GM18526 (cell line): ENCODE measurements around the gene C1QTNF5.

ENCODE experiments used
- POLR2A ChIP-seq: IDR thresholded peaks from 3 replicates; pipeline ENCODE4 v1.6.1; 2011; ENCODE audit not compliant: insufficient read length; ENCODE audit errors: extremely low read depth

The C1QTNF5 gene

DNA sequence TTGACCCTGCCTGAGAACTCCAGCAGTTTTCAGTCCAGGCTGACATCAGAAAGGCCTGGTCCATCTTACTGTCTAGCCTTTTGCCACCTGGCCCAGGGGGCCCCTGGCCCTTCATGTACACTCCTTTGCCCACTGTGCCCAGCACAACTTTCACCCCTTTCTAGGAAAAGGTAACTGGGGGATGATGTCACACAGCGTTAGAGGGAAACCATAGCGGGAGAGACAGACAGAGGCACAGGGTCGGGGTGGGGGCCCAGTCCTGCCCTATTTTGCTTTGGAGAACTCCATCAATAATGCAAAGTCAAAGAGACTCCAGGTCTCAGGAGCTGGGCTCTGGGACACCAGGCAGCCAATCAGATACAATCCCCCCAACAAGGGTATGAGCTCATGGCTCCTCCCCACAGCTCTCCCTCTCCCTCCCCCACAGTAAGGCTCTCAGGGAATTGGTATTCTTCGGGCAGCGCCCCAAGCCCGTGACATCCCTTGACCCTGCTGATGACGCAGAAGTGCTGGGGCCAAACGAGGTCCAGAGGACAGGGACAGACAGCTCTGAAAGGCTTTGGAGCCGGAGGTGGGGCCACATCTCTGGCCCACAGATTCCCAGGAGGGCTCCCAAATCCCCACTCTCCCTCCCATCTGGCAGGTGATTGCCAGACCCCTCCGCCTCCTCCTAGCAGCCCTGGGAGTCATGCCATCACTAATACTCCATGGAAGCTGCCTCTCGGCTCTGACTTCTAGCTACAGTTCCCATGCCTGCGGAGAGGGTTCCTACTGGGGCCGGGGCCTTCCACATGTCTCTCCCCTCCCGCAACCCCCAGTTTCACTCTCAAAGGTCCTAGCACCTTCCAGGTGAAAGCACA lies 34.9 kb upstream of the C1QTNF5 start:
- no peak for TF ChIP-seq POLR2A

DNA sequence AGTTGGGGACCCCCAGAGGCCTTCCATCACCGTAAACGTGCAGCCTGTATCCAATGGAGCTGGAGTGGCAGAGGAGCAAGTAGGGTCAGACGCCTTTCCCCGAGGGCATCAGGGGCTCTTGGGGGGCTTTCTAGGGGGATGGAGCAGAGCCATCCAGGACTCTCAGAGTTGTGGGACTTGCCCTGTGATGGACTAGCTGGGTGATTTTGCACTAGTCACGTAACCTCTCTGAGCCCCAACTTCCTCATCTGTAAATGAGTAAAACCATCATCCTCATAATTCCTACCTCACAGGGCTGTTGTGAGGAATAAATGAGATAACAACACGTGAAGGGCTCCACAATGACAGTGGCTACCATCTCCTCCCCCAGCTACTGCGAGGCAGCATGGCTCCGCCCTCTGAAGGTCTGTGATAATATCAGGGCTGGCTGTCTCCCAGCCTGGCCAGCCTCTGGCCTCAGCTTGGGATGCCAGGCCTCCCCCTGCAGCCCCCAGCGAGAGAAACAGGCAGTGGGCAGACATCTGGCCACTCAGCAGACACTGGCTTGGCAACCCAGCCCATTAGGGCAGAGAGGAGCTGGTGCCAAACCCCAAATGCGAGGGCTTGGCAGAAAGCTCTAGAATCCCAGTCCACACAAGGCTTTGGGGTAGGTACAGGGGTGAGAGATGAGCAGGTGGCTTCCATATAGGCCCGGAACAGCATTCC lies 34.1 kb upstream of the C1QTNF5 start:
- no peak for TF ChIP-seq POLR2A

DNA sequence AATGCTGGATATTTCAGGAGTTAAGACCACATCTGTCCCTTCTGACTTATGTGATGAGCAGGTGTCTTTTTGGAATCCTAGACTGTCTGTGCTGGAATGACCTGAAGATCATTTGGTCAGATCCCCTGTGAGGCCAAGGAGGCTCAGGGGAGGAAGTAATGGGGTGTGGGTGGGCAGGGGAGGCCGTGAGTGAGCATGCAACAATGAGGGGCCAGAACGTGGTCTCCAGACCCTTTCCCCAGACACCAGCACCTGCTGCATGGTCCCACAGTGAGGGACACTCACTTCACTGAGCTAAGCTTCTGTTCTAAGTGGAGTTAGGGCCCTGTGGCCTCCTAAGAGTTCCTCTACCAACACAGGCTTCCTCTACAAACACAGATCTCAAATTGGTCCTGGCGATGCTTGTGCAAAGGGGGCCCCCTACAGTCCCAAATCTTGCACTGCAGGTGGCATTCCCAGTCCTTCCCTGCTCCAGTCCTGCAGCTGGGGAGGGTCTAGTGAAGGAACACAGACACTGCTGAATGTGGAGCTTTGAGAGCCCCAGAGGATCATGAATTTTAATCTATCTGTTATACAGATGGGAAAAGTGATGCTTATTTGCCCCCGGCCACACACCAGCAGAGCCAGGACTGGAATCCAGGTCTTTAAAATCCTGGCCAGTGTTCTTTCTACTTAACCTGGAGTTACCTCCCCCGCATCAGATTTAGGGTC lies 33.4 kb upstream of the C1QTNF5 start:
- no peak for TF ChIP-seq POLR2A

DNA sequence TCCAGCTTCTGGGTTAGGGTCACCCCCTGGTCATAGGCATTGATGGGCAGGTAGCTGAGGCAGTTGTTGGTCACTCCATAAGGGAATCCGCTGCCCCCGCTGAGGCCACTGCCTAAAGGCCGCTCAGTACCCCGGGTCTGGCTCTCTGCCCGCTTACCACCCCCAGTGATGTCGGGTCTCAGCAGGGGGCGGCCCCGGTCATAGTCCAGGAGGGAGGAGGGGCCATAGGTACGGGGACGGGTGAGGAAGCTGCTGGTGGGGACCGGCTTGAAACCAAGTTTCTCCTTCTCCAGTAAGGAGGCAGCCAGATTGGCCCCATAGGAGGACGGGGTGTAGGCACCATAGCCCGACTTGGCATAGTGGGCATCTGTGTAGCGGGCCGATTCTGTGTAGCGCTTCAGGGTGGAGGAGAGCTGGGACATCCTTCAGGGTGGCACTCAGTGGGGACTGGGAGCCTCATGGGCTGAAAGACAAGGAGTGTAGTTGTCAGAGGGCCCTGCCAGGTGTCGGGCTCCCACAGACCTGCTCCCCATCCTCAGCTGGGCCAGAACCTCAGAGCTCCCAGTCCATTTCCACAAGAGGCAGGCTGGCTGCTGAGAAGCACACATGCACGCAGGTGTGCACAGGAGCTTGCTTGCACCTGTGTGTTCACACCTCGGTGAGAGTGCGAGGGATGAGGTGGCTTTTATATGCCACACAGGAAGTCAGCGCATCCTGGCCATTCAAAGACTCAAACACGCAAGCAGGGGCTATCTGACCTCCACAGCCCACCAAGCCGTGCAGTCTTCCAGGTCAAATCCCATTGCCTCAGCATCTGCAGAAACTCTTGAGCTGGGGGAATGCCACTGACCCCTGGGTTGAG lies 32.6 kb upstream of the C1QTNF5 start:
- TF ChIP-seq POLR2A: no peak

DNA sequence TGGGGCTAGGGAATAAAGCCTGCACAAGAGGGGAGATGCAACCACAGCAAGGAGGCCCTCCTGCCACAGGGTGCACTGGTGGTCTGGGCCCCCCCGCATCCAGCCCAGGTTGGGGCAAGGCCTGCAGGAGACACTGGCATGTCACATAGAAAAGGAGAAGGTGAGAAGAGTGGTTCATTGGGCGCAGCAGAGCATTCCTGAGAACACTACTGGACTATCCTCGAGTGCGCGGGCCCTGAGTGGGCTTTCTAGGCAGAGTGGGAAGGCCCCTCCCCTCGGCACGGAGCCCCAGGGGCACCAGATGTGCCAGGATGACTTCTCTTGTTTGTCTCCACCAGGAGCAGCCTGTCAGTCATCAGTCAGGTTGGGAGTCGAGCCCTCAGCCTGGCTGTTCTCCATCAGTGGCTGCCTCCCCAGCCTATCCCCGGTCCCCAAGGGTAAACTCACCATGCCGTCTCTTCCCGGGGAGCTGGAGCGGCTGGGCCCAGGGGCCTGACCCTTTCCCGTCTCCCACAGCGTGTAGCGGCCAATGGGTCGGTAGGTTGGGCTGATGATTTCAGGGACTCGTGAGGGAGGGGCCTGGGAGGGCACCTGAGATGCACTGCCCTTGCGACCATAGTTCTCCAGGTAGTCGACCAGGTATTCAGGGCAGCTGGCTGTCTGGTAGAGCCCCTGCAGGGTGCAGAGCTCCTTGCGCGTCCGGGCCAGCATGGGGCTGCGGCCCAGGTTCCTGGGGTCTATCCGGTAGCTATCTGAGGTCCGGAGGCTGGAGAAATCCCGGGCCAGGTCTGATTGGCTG lies 31.8 kb upstream of the C1QTNF5 start:
- TF ChIP-seq POLR2A: no peak

DNA sequence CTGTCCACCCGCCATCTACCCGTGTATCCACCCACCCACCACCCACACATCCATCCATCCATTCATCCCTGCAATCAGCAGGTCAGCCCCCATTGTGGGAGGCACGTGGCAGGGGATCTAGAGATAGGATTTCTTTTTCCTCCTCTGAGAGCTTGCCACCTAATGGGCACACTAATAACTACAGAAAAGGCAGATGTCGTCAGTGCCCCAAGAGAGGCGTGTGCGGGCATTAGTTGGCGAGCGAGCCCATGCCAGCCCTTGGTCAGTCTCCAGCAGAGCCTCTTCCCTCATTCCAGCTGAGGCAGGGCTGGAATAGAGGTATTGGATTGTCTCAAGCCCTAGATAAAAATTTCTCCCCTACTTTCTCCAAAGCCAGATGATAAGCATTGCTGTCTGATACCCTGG lies 31.1 kb upstream of the C1QTNF5 start:
- TF ChIP-seq POLR2A: no peak

DNA sequence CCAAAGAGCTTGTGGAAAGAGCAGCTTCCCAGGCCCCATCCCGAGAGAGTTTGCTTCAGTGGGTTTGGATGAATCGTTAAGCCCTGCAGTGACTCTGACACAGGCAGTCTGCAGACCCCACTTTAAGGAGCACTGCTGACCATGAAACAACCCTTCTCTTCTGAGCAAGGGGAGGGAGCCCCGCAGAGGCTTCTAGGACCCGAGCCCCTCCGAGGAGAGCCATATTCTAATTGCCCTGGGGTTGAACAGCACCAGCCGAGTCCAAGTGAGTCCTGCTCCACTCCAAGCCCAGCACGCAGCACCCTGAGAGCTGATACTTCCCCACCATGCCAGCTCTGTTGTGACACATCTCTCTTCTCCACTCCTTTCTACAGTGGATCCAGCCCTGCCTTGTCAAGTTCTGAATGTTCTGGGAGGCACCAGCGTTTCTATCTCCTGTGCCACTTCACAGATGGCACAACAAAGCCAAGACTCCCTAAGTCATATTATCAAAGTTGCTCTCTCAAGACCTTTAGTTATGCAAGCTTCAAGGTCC lies 30.5 kb upstream of the C1QTNF5 start:
- no peak for TF ChIP-seq POLR2A

DNA sequence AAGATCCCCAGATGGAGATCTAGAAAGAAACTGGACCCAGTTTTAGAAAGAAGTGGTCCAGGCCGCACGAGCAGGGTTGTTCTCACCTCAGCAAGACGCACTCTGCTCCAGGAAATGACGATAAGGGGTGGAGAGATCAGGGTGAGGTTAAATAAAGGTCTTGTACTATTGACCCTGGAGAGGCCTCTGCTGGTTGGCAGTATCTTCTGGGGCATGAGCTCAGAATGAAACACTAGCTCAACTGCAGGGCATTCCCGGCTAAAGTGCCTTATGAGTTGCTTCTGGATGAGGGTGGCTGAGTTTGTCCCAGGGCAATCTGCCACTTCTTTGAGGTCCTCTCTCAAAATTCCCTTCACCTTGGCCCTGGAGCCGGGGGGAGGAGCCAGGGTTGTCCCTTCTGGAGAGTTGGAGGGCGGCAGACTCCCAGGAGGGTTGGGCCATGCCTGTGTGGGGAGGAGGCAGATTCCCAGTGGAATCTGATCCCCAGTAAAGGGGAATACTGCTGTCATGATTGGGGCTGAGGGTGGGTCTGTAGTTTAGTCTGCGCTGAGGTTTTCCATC lies 29.9 kb upstream of the C1QTNF5 start:
- no peak for TF ChIP-seq POLR2A

DNA sequence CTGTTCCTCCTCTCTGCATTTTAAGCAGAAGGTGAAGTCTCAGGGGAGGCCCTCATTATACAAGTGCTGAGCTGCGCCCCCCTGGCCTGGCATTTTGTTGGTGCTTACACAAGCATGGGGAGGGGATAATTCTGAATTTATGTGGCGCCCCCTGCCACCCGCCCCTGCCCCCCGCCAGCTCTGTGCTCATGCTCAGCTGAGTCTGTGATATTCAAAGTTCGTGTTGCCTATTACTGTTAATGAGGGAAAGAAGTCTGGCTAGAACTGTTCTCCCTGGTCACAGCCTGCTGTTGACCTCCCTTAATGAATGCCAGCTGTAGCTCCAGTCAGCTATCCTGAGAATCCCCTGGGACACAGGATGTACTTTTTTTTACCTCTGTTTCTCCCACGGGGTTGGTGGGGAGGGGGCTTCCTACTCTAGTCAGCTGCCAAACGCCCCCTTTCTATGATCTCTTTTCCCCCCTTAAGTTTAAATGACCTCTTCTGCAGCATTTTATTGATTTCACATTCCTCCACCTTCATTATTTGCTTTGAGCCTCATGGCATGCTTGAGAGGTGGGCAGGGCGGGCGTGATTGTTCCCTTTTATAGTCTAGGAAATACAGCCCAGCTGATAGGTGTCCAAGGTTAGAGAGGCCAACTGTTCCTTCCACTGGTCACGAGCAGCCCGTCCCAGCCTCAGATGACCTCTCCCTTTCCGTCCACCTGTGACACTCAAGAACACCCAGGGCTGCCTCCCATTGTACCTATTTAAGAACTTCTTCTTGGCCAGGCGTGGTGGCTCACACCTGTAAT lies 28.6 kb upstream of the C1QTNF5 start:
- no peak for TF ChIP-seq POLR2A

DNA sequence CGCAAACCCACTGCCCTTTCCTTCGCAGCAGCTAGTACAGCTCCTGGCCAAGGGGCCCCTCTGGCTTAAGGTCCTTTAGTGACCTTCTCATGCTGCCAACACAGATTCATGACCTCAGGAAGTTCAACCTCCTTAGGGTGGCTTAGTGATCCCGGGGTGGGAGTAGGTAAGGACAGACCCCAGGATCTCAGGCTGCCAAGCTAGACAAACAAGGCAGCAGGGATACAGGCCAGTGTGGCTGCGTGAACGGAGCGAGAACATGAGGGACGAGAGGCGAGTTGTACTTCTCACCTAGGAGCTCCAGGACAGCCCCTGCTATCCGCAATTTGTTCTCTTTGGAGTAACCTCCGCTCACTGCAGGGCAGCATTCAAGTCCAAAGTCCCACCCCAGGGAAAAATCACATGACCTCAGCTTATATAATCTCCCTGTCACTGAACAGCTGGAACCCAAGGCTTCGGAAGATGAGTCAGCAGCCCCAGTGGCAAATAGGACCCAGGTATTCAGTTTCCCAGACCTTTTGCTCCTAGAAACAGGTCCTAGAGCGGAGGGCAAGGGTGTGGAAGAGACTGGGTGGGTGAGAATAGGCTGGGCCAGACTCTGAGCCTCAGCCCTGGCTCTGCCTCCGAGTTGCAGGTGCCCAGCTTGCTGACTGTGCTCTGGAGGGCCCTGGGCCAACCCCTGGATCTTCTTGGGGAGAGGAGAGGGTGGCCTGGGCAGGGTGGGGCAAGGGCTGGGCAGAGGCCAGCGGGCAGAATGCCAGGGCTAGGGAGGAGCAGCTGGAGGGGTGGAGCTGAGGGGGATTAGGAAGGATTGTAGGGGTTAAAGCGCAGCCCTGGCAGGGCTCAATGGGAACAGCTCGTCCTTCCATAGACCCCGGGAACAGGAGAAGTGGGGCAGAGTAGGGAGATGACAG lies 27.7 kb upstream of the C1QTNF5 start:
- TF ChIP-seq POLR2A: no peak

DNA sequence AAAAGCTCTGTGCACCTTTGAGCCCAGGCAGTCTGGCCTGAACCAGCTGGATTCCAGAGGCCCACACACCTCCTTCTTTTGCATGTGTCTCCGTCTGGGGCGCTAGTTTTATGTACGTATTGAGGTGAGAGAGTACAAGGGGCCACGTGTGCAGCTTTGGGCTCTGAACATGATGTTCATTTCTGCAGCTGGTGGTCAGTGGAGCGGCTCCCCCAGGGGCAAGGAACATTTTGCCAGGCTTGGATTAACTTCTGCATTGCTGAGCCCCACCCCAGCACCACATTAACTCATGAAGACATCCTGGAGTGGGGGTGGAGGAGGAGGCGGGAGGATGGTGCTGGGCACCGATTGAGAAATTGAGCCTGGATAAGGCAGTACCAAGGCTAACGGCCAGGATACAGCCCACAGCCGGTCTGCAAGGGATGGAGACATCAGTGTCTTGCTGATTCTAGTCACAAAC lies 27.0 kb upstream of the C1QTNF5 start:
- TF ChIP-seq POLR2A: no peak
